Lower leg skin (tissue), 4 donors: ENCODE results near the gene SLC25A26. TPM values are rescaled to one million over a fixed set of nuclear protein-coding genes. Genes with fewer than 3 reads are reported as not detected.

Source experiments
- DNase-seq, 2 donors: peaks; one replicate each; pipeline ENCODE4 v3.0.0-alpha.2; 2019; ENCODE audit warnings: low spot score in 2 of 2
- H3K4me3 ChIP-seq: fragments of 200-600 bp; sonication (generic); 2 replicates; pipeline ENCODE4 v1.5.1; 2017; ENCODE audit warnings: mild to moderate bottlenecking, low read depth; ENCODE audit not compliant: poor library complexity, severe bottlenecking
- POLR2A ChIP-seq, 2 donors: fragments of 450-650 bp; IDR thresholded peaks; one replicate each; pipeline ENCODE4 v1.6.1; 2016 to 2017; ENCODE audit warnings: antibody characterized with exemption in 2 of 2, mild to moderate bottlenecking in 1 of 2, moderate library complexity in 1 of 2
- WGBS, 2 donors: methylation state at CpG; one replicate each; pipeline ENCODE4 v1.1.5; 2018; 5-methylcytosine and 5-hydroxymethylcytosine counted together
- intact Hi-C: fragments of 100-400 bp; cut with DNase I; formaldehyde crosslinking; loops from one replicate; pipeline ENCODE4 v1.15.0; 2023; ENCODE audit warnings: low total_unique reads
- total RNA-seq, 4 donors: library from RNA; depleted of rRNA; stranded (reverse); fragments of >200 nt; gene quantifications; one replicate each; pipeline ENCODE4 v1.1.0, GENCODE V29; 2016
- TF ChIP-seq, protein P1 (sequence below), 3 donors: fragments of 450-650 bp; IDR thresholded peaks; one replicate each; pipeline ENCODE4 v1.5.1; 2016; ENCODE audit warnings: antibody characterized with exemption in 3 of 3, mild to moderate bottlenecking in 3 of 3, moderate library complexity in 2 of 3

SLC25A26 gene
- total RNA-seq, 4 donors from 2014 or later, result 13.7 to 29.1 (median 21.9) TPM

- DNase-seq, result no peak
- no peak overlapping the region for H3K4me3 ChIP-seq
- intact Hi-C loops, result no loop called here
- TF ChIP-seq, protein P1, sequence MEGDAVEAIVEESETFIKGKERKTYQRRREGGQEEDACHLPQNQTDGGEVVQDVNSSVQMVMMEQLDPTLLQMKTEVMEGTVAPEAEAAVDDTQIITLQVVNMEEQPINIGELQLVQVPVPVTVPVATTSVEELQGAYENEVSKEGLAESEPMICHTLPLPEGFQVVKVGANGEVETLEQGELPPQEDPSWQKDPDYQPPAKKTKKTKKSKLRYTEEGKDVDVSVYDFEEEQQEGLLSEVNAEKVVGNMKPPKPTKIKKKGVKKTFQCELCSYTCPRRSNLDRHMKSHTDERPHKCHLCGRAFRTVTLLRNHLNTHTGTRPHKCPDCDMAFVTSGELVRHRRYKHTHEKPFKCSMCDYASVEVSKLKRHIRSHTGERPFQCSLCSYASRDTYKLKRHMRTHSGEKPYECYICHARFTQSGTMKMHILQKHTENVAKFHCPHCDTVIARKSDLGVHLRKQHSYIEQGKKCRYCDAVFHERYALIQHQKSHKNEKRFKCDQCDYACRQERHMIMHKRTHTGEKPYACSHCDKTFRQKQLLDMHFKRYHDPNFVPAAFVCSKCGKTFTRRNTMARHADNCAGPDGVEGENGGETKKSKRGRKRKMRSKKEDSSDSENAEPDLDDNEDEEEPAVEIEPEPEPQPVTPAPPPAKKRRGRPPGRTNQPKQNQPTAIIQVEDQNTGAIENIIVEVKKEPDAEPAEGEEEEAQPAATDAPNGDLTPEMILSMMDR (IDR thresholded peaks at IDR 0.05), result no peak
- no peak for TF ChIP-seq POLR2A (IDR thresholded peaks at IDR 0.05)
- 48 to 55% methylated on average over 2 of the region's 2 CpGs for WGBS, 2 donors
Measured at GRCh38 chr3:66227915-66228314, 7.1 kb downstream of the SLC25A26 start.

DNA sequence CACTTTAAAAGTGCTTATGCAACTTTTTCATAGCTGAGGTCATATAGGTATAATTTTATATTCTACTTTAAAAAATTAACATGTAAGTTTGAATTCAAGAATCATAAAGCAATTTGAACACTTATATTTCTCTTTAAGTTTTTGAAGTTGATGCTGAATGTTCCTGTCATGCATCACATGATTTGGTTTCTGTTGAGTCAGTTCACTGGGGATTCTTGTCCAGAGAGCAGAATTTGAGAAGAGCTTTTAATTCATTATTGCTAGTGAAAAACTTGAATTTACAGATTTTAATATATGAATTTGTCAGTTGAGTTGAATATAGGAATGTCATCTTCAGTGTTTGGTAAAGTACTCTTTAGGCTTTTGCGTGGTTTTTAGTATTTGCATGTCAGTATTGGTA is 7.9 kb downstream of the SLC25A26 start:
- H3K4me3 ChIP-seq, result no peak overlapping the region
- intact Hi-C loops, result no loop called here
- TF ChIP-seq POLR2A (IDR thresholded peaks at IDR 0.05), result no peak
- TF ChIP-seq, protein P1 (IDR thresholded peaks at IDR 0.05), result no peak
- DNase-seq, result no peak
- 96 to 98% methylated on average over 1 of the region's 1 CpG for WGBS, 2 donors

DNA sequence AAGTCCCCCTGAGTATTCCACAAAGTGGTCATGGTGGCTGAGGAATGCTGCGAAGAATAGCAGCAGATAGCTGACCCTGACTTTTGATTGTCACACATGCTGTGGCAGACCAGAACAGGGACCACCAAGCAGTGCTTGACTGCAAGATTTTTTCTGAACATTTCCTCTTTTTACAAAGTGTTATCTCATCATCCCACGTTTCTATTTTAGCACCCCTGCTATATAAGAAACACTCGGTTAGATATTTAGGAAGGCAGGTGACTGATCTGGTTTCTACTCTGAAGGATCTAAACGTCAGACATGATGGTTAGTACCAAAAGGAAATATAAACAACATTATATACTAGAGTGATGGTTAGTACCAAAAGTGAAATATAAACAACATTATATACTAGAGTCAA is 9.1 kb downstream of the SLC25A26 start:
- DNase-seq, result no peak
- TF ChIP-seq, protein P1 (IDR thresholded peaks at IDR 0.05), result no peak
- TF ChIP-seq POLR2A (IDR thresholded peaks at IDR 0.05), result no peak
- no peak overlapping the region for H3K4me3 ChIP-seq
- 58 to 59% methylated on average over 4 of the region's 4 CpGs for WGBS, 2 donors
- intact Hi-C loops, result no loop called here

DNA sequence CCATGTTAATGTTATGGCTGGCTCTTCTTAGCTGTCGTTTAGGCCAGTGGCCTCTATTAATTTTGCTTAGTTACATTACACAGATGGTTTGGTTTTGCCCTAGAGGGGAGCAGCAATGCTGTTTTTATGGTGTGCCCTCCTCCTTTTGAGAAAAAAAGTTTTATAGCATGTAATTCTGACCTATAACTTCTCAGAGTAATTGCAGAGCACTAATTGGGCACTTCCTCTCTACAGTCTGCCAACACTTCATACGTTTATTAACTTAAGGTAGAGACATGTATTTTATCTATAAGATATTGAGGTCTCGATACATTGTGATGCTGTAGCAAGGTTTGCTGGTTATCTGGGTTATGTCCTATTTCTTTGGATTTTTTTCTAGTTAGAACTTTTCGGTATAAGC is 12.2 kb downstream of the SLC25A26 start:
- TF ChIP-seq, protein P1 (IDR thresholded peaks at IDR 0.05), result no peak
- no peak for TF ChIP-seq POLR2A (IDR thresholded peaks at IDR 0.05)

DNA sequence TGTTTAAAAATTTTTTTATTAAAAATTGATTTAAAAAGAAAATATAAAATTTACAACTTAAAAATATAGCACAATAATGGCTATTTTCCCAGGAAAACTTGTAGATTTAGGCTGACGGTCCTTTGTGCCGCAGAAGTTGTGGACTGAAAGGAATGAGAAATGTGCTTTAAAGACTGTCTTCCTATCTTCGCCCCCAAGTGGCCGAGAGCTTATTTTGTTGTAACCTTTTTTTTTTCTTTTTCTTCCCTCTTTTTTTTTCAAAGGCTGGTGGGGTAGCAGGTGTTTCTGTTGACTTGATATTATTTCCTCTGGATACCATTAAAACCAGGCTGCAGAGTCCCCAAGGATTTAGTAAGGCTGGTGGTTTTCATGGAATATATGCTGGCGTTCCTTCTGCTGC is 15.5 kb downstream of the SLC25A26 start:
- intact Hi-C loops, result loop anchor here (5.0 kb wide), 1 partner anchor 1639 kb away; no protein-coding TSS in a partner anchor
- WGBS, 2 donors, result 94 to 95% methylated on average over 5 of the region's 5 CpGs
- TF ChIP-seq, protein P1 (IDR thresholded peaks at IDR 0.05), result no peak
- TF ChIP-seq POLR2A (IDR thresholded peaks at IDR 0.05), result no peak
- no peak overlapping the region for H3K4me3 ChIP-seq
- no peak for DNase-seq

More for the DNA sequence above, 12.2 kb downstream of the SLC25A26 start:
- no peak overlapping the region for H3K4me3 ChIP-seq
- 61 to 73% methylated on average over 4 of the region's 4 CpGs for WGBS, 2 donors
- intact Hi-C loops, result no loop called here
- DNase-seq, result no peak

- intact Hi-C loops, result loop anchor here (5.0 kb wide), 1 partner anchor 1640 kb away; no protein-coding TSS in a partner anchor
- DNase-seq, result no peak
- 95% methylated on average over 3 of the region's 3 CpGs for WGBS, 2 donors
Measured at GRCh38 chr3:66237552-66237951, 16.8 kb downstream of the SLC25A26 start.

More at GRCh38 chr3:66237552-66237951, 16.8 kb downstream of the SLC25A26 start:
- H3K4me3 ChIP-seq, result no peak overlapping the region
- TF ChIP-seq POLR2A (IDR thresholded peaks at IDR 0.05), result no peak
